Raji (cell line): ENCODE measurements around the gene IFITM5.

Experiments
- POLR2A ChIP-seq: IDR thresholded peaks from 2 replicates; pipeline ENCODE4 v1.6.1; 2011; ENCODE audit warnings: low read depth, low read length, control low read depth; ENCODE audit not compliant: insufficient read depth

The IFITM5 gene

DNA sequence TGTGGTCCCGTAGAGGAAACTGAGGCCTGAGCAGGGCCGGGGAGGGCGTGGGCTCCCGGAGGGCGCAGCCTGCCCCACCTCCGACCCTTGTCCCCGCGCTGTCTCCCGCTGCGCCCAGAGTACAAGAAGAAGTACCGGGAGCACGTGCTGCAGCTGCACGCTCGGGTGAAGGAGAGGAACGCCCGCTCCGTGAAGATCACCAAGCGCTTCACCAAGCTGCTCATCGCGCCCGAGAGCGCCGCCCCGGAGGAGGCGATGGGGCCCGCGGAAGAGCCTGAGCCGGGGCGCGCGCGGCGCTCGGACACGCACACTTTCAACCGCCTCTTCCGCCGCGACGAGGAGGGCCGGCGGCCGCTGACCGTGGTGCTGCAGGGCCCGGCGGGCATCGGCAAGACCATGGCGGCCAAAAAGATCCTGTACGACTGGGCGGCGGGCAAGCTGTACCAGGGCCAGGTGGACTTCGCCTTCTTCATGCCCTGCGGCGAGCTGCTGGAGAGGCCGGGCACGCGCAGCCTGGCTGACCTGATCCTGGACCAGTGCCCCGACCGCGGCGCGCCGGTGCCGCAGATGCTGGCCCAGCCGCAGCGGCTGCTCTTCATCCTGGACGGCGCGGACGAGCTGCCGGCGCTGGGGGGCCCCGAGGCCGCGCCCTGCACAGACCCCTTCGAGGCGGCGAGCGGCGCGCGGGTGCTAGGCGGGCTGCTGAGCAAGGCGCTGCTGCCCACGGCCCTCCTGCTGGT lies 19.2 kb downstream of the IFITM5 start:
- TF ChIP-seq POLR2A = no peak

DNA sequence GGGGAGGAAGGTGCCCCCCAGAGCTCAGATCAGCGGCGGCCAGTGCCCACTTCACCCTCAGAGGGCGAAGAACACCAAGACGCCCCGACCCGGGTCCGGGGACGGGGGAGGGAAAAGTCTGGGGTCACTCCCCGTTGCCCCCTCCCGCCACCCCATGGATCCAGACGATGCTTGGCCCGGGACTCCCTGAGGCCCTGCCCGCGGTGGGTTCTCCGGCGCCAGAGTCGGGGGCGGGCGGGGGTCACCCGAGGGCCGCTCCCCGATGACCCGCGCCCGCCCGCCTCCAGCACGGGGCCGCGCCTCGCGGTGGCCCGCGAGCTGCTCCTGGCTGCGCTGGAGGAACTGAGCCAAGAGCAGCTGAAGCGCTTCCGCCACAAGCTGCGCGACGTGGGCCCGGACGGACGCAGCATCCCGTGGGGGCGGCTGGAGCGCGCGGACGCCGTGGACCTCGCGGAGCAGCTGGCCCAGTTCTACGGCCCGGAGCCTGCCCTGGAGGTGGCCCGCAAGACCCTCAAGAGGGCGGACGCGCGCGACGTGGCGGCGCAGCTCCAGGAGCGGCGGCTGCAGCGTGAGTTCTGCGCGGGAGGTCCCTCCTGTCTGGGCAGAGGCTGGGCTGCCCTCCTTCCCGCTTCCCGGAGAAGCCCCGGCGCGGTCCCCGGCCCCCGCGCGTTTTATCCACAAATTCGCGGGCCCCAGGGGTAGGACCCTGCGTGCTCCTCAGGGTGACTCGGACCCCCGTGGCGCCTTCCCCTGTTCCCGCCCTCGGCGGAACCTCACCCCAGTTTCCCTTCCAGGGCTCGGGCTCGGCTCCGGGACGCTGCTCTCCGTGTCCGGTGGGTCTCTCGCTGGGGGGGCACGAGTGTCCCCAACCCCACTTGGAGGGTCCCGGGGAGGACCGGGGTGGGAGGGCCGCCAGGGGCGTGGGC lies 20.0 kb downstream of the IFITM5 start:
- TF ChIP-seq POLR2A = no peak

DNA sequence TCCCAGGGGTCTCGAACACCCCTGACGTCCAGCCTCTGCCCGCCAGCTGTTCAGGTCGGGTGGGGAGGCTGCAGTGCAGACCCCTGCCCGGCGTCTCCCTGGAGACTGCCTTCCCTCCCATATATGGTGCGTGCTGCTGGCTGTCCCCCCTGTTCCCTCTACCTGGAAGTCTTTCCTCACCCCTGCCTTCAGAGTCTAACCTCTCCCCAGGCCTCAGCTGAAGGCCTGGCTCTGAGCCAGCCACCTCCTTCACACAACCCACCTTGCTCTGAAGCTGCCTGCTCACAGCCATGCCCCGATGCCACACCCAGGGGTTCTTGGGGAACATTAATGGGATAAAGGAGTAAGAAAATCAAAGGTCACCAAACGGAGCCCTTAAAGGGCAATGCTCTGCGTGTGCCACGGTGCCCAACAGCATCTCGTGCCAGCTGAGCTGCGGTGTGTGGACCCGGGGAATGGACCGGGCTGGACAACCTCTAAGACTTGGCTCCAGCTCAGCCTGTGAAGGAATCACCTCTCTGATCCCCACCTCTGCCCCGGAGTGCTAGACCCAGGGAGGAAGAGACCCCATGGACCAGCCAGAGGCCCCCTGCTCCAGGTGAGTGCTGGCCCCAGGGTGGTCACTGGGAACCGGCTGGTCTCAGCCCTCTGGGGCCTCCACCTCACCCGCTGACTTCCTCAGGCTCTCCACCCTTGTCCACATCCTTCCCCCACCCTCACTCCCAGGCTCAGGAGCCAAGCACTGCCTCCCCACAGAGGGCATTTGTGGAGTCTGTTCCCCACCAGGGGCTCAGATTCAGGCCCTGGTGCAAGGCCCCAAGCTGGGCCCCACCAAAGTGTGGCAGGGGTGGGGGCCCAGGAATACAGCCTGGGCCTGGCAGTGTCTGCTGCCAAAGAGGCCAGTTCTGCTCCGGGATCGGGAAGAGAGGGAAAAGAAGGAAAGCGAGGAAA lies 21.1 kb downstream of the IFITM5 start, which contains the start of gene NLRP6:
NLRP6 (plus strand) TSS at position 407 of the 951 bp plus-strand sequence; CDS start at position 570, 163 bp downstream.
- TF ChIP-seq POLR2A = no peak

DNA sequence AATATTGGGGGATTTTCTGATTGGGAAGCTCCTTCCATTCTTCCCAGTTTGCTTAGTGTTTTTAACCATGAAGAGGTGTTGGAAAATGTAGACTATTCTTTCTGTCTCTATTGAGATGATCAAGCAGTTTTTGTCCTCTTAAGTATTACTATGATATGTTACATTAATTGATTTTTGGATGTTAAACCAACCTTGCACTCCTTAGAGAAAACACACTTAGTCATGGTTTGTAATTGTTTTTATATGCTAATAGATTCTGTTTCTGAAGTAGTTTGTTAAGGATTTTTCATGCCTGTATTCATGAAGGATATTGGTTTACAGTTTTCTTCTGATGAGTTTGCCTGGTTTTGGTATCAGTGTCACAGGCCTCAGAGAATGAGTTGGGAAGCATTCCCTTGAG lies 23.1 kb downstream of the IFITM5 start:
- no peak for TF ChIP-seq POLR2A

DNA sequence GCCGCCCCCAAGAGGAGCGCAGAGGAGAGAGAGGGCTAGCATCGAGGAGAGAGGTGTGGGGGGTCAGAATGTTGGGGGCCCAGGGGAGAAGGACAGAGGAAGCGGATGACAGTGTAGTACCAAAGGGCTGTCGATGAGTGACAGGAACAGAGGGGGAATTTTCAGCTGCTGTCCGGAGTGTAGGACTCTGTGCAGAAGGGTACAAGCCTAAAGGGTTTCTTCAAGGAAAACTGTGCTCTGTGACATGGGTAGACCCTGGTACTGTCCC lies 26.5 kb downstream of the IFITM5 start:
- TF ChIP-seq POLR2A = no peak

DNA sequence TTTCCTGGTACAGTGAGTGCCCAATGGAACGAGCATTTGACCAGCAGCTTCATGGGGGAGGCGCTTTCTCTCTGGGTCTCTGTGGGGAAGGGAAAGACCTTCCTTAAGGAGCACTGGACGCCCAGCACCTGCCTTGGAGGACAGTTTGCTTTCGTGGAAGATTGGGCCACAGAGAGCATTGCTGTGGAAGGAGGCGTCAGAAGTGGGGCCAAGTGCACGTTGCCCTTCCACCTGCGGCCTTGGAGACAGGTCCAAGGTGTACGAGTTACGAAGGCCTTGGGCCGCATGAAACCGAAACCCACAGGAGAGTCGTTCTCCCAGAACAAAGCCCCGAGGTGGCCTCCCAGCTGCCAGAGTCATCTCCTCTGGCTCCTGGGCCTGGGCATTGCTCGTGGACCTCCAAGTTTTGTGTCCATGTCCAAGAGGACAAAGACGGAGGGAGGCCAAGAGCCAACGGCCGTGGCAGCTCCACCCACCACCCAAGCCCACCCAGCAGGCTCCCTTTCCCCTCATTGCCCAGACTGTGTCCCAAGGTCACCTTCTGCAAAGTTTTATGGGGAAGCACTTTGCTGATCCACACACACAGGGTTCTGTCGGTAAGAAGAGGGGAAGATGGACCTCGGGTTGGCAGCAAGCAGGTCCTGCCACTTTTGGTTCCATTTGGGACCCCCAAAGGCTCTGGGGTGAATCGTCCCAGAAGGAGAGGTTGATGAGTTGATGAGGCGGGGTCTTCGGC lies 27.0 kb downstream of the IFITM5 start:
- 0 out of 2 replicates have a peak, but pooled peaks have one; percentile 29 for TF ChIP-seq POLR2A

DNA sequence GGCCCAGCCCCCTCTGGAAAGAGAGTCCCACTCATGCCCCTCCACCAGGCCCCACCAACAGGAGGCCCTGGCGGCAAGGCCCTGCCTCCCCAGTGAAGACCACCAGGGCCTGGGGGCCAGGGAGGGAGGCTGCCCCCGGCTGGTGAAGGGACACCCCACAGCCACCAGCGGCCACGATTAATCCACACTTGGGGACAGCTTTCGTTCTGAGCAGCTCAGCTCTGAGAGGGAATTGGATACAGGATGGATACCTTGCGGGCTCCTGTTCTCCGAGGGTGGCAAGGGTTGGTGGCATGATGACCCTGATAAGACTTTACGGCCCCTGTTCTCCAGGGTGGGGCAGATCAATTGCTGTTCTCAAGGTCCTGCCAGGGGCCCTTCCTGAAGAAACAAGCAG lies 28.0 kb downstream of the IFITM5 start:
- TF ChIP-seq POLR2A = 0 out of 2 replicates have a peak, but pooled peaks have one; percentile 6

DNA sequence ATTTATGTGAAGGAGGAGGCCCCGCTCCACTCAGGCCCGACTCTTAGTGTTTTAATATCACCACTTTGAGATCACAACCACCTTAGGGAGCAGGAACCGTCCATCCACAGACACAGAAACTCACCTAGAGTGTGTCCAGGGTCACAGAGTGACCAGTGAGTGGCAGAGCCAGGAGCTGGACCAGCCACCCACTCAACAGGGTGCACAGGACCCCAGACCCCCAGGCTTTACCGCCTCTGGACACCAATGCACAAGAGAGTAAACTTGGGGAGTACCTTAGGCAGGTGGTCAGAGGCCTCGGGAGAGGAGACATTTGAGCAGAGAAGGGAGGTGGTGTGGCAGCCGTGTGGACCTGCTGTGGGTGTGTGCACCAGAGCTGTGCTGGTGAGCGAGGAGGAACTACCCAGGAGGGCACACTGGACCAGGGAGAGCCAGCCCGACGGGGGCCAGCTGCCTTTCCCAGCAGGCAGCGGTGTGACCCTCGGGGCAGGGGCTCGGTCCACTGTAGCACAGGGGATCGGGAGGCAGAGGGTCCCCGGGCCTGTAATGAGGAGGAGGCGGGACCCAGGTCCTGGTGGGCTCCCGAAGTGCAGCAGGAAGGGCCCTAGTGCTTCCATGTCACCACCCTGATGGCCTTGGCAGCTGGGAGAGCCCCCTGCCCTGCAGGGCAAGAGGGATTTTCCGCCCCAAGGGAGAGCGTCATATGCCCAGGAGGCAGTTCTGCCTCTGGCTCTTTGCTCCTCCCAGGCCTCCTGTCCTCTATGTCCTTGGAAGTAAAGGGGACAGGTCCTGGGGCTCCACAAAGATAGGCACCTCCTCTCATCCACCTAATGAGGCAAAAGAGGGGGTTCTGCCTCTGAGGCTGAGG lies 28.6 kb downstream of the IFITM5 start:
- 0 out of 2 replicates have a peak, but pooled peaks have one; percentile 29 for TF ChIP-seq POLR2A

DNA sequence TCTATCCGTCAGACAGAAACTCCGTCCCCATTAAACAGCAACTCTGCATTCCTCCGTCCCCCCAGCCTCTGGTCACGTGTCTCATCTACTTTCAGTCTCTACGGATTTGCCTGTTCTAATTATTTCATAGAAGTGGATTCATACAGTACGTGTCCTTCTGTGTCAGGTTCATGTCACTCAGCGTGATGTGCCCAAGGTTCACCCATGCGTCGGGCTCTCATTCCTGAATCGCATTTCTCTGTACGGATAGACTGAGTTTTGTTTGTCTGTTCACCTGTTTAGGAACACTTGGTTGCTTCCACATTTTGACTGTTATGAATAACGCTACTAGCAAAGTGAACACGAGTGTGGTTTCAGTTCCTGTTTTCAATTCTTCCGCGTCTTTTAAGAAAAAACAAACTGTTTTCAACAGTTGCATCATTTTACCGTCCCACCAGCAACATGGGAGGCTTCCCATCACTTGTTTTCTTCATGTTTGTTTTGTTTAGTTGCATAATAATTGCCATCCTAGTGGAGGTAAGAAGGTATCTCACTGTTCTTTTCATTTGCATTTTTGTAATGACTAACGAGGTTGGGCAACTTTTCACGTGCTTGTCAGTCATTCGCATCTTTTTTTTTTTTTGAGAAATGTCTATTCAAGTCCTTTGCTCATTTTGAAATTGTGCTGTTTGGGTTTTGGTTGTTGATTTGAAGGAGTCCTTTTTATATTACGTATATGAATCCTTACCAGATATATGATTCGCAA lies 30.0 kb downstream of the IFITM5 start:
- peak; percentile 50; the same call in 1 of the 2 replicates for TF ChIP-seq POLR2A

DNA sequence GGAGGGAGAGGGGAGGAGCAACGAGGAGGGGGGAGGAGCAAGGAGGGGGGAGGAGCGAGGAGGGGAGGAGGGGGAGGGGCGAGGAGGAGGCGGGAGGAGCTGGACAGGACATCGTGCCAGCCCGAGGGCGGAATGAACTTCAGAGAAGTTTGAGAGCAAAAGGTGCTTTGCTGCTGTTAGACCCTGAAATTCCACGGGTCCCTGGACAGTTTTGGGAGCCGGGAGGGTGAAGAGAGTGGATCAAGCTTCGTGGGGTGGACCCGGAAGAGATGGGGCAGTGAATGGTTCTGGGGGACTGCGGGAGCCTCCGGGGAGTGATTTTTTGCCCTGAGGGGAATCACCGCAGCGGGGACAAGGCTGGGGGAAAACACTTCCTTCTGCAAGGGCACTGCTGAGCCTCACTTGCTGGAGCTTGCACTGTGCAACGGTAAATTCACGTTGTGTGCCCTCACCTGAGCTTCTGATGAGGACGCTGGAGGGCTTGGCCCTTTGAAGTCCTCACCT lies 31.8 kb downstream of the IFITM5 start:
- peak; percentile 87 for TF ChIP-seq POLR2A

DNA sequence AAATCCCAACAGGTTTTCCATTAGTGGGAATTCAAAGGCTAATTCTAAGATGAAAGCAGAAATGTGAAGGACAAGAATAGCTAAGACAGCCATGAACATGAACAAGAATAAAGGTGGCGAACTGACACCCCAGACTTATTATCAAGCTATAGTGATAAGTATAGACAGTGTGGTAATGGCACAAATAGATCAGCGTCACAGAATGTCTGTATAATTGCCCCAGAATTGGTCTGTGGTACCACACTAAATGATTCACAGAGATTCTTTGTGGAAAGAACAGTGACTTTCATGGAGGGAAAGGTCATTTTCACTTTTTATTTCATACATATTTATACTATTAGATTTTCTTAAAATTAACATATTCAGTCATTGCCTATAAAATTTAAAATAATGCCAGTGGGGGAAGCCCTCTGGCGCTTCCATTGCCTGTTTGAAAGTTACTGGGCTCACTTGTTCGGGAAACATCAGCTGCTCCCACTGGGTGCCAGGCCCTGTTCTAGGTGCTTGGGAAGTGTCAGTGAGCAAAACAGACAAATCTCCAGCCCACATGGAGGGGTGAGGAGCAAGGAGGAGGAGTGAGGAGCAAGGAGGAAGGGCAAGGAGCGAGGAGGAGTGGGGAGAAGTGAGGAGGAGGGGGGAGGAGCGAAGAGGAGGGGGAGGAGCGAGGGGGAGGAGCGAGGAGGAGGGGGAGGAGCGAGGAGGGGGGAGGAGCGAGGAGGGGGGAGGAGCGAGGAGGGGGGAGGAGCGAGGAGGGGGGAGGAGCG lies 32.5 kb downstream of the IFITM5 start:
- TF ChIP-seq POLR2A = no peak

DNA sequence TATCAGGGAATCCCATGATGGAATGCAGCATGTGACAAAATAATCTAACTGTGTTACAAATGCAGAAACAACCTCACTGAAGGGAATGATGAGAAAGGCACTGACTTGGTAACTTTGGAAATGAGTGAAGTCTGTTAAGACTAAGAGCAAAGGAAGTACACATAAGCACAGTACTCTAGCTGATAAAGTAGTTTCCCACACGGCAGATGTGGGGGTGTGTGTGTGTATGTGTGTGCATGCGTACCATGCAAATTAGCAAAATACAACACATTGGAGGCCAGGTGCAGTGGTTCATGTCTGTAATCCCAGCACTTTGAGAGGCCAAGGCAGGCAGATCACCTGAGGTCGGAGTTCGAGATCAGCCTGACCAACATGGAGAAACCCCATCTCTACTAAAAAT lies 37.7 kb downstream of the IFITM5 start:
- TF ChIP-seq POLR2A = no peak
